EL (cell line): ENCODE measurements around the gene PARP6.

ENCODE experiments used
- DNase-seq: peaks from one replicate; pipeline ENCODE4 v3.0.0-alpha.2; 2016

The PARP6 gene

DNA sequence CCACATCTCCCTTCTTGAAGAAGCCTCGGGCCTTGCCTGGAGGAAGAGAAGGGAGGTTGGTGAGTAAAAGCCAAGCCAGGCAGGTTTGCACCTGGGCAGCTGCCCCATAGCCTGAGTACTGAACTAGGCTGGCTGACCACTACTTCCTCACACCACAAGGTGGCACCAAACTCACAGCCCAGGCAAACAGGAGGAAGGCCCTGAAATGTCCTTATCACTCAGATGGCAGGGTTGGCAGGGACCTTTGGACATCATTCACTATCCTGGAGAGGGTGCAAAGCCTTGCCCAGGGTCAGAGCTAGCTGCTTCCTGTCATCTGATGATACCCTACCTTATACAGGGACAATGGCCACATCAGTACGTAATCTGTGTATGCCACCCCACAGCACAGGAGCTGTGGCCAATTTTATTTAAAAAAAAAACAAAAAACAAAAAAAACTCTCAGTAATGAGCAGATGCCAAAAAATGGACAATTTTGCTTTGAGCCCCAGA is 72.6 kb downstream of the PARP6 start:
- peak; percentile 76 for DNase-seq

DNA sequence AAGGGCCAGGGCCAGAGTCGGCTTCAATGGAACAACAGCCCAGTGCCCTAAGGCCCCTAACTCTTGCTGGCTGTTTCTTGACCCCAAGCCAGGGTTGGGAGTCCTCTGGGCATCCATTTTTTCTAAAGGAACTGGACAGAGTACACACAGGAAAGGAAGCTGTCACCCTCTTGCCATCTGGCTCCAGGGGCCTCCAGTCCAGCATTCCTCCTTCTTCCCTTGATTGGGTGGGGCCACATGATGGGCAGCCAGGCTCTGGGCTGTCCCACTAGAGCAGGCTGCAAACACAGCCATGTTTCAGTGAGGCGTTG is 73.2 kb downstream of the PARP6 start:
- DNase-seq = no peak

DNA sequence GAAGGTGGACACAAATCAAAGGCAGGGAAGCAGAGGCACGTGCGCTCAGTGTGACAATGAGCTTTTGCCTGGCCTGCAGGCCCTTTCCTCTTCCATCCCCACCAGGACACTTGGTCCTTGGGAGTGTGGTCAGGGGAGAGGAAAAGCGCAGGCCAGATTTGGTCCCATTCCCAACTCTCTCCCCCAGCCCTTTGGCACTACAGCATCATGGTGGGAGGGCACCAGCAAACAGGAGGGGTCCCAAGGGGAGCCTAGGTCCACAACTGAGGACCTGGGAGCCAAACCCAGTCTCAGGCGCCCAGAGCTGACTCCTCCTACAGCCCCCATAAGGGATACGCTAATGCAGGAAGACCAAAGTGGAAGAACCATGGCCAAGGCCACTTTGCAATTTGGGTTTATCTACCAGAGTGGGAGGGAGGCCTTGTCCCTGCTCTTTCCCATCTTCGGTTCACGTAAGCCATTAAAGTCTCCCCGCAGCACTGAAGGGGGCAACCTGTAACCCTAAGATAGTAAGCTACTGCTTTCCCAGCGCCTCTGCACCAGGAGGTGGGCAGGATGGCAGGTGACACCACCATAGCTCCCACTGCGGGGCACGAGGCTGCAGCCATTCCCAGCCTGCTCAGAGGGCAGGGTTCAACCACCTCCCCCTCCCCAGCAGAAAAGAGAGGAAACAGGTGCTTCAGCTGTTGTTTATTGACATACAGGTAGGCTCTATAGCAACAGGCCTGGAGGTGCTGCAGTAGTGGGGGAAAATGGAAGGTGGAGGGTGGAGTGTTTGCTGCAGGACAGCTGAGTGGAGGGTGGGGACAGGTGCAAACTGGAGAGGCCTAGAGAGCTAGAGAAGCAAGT is 73.8 kb downstream of the PARP6 start:
- DNase-seq = no peak

DNA sequence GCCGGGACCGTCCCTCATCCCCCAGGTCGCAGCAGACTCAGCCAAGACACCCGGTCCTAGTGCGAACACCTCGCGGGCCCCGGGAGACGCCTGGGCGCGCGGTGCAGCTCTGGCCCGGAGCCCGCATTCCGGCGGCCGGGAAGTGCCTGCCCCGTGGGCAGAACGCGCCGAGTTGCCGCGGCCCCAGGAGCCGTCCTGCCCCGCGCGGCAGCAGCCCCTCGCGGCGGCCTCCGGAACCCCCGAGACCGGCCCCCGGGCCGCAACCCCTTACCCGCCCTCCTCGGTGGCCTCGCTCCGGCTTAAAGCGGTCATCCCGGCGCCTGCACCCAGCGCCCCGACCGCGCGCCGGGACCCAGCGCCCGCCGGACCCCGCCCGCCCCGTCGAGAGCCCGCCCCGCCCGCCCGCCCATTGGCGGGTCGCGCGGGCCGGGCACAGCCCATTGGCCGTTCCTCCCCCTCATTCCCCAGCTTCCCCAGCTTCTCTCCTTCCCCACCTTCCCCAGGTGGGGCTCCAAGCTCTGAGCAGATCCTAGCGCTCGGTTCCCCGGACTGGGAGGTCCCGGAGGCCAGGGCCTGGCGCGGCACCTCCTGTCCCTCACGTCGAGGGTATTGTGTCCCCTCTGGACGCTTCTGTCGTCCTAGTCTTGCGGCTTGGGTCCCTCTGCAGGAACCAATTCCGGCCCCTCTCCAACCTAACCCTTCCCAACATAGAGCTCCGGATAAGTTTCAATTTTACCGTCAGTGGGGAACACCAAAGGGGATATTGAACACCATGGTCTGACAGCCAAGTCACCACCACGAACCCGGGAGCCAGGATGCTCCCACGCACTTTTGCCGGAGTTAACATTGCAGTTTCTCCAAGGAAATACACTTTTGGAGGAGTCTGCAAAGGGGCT is 74.6 kb downstream of the PARP6 start, which contains the start of gene GRAMD2A:
TSS of gene GRAMD2A (minus strand) at position 328 of the 896 bp plus-strand sequence.
- DNase-seq = peak; percentile 58

GRCh38 chr15:72197041-72197459 is 75.3 kb downstream of the PARP6 start:
- no peak for DNase-seq

DNA sequence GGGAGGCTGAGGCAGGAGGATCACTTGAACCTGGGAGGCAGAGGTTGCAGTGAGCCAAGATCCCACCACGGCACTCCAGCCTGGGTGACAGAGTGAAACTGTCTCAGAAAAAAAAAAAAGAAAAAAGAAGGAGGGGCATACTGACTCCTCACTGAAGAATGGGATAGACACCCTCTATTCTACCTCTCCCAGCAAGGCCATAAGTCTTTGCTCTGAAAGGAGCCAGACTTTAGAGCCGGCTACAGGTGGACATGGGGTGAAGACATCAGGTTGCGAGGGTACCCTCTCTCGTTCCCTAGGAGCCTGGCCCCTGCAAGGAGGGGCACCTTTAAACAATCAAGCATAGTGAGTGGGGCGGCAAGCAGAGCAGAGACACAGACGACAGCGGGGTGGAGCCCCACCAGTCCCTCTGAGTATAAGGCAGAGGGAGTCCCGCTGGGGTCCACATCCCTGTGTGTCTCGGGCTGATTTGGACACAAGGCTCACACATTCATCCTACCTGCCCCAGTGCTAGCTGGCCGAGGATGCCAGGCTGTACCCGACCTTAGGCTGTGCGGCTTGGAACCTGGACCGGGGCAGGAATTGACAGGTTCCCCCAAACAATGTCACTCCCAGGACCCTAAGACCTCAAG is 75.8 kb downstream of the PARP6 start:
- DNase-seq = no peak

DNA sequence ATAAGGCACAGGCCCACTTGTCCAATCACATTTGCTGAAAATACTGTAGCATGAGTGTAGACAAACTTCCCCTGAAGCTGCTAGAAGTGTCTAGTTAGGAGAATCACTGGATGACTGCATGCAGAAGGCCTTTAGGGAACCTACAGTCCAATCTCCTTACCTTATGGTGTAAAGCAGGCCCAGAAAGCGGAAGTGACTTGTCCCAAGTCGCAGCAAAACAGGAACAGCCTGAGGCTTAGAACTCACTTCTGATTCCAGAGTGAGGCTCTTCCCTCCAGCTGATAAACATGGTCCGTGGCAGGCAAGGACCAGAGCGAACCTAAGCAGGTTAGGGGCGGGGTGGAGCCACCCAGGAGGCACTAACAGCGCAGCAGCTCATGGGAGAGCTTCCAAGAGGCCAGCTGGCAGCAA is 77.2 kb downstream of the PARP6 start:
- no peak for DNase-seq

- DNase-seq = no peak
Observed at GRCh38 chr15:72193836-72194396, 78.4 kb downstream of the PARP6 start.

DNA sequence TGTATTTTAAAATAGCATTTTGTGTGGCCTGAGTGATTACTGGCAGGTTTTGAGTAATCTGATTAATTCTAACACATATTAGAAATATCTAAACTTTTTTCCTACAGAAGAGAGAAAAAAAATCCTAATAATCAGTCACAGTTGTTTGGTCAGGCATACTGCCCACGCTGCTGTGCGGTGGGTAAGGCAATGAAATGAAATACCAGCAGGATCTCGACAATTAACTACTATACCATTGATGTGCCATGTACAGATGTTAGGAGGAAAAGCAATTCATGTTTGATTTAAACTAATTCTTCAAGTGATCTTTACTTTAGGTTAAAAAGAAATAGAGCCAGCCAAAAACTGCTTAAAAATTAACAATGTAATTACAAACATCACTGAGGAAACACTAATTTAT is 79.9 kb downstream of the PARP6 start:
- DNase-seq = no peak
